ENCODE measurements around the gene IQGAP1.

DNA sequence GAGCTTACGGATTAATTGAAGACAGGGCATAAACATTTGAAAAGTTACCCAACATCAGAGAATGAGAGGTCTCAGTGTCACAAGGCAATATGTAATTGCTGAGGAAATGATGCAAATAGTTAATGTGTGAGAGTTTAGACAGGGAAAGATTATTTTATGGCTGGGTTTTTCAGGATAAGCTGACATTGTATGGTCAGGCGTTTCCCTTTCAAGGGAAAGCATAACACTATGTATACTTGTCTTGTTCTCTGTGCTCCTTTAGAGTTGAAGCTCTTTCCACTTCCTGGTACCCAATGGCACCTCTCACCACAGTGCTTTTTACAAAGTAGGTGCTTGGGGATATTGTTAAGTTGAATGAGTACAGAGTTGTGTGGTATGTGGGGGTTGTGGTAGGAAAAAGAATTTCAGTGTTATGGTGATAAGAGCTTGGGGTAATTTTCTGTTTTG is 19.9 kb downstream of the IQGAP1 start:
- no peak for TF ChIP-seq POLR2AphosphoS5 (IDR thresholded peaks at IDR 0.05)
- TF ChIP-seq, protein P1, sequence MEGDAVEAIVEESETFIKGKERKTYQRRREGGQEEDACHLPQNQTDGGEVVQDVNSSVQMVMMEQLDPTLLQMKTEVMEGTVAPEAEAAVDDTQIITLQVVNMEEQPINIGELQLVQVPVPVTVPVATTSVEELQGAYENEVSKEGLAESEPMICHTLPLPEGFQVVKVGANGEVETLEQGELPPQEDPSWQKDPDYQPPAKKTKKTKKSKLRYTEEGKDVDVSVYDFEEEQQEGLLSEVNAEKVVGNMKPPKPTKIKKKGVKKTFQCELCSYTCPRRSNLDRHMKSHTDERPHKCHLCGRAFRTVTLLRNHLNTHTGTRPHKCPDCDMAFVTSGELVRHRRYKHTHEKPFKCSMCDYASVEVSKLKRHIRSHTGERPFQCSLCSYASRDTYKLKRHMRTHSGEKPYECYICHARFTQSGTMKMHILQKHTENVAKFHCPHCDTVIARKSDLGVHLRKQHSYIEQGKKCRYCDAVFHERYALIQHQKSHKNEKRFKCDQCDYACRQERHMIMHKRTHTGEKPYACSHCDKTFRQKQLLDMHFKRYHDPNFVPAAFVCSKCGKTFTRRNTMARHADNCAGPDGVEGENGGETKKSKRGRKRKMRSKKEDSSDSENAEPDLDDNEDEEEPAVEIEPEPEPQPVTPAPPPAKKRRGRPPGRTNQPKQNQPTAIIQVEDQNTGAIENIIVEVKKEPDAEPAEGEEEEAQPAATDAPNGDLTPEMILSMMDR (IDR thresholded peaks at IDR 0.05), result no peak
- TF ChIP-seq EP300 (IDR thresholded peaks at IDR 0.05), result no peak

Data from suprapubic skin (tissue), 4 donors.